ENCODE results near the gene PLEKHG5.

GRCh38 chr1:6503884-6504602, 12.6 kb upstream of the PLEKHG5 start:
- TF ChIP-seq CTCF (IDR thresholded peaks at IDR 0.05; ENCODE audit: low read depth, low read length) (no peak), EZH2phosphoT487 (IDR thresholded peaks at IDR 0.05; ENCODE audit: low read depth) (no peak)
